WI38 (cell line): ENCODE data around the gene CWF19L2.
"Not testable (repeated sequence)": the region's sequence is repeated elsewhere in the genome, so short reads cannot be mapped to it uniquely, and the experiment has no call there.

Experiments used
- H3K4me3 ChIP-seq: 2 replicates; pipeline ENCODE4 v1.5.1; 2011; ENCODE audit warnings: low read depth, mild to moderate bottlenecking, control low read depth, low read length
- CTCF ChIP-seq: IDR thresholded peaks from 2 replicates; pipeline ENCODE4 v1.5.1; 2012; ENCODE audit warnings: low read depth, mild to moderate bottlenecking, control low read depth, low read length

The CWF19L2 gene

GRCh38 chr11:107468596-107468995 lies 11.0 kb upstream of the CWF19L2 start:
- no peak for TF ChIP-seq CTCF
- no peak overlapping the region for H3K4me3 ChIP-seq

- TF ChIP-seq CTCF: no peak
- H3K4me3 ChIP-seq: no peak overlapping the region
Observed at GRCh38 chr11:107467696-107468095, 10.1 kb upstream of the CWF19L2 start.

- H3K4me3 ChIP-seq: not testable (repeated sequence)
Observed at GRCh38 chr11:107466275-107466866, 8.7 kb upstream of the CWF19L2 start.

- no peak for TF ChIP-seq CTCF
- H3K4me3 ChIP-seq: peak overlapping the region; percentile 80
Observed at GRCh38 chr11:107457205-107457557, 444 bp downstream of the CWF19L2 start.

- H3K4me3 ChIP-seq: no peak overlapping the region
- no peak for TF ChIP-seq CTCF
Observed at GRCh38 chr11:107453594-107454286, 3.9 kb downstream of the CWF19L2 start.

GRCh38 chr11:107446822-107447431 lies 10.7 kb downstream of the CWF19L2 start:
- H3K4me3 ChIP-seq: no peak overlapping the region
- no peak for TF ChIP-seq CTCF

GRCh38 chr11:107442715-107443215 lies 14.9 kb downstream of the CWF19L2 start:
- no peak overlapping the region for H3K4me3 ChIP-seq
- TF ChIP-seq CTCF: no peak
